Thoracic aorta (tissue), 2 donors: ENCODE measurements around the gene DNAJC13. TPM values are rescaled to one million over a fixed set of nuclear protein-coding genes. Genes with fewer than 3 reads are reported as not detected.

Experiments used
- ATAC-seq: fragments of 150-250 bp; one replicate; pipeline ENCODE4 v1.8.0; 2017; ENCODE audit warnings: low read depth; ENCODE audit not compliant: insufficient number of reproducible peaks, low FRiP score
- DNase-seq: peaks from one replicate; pipeline ENCODE4 v3.0.0-alpha.2; 2020; ENCODE audit warnings: low spot score
- H3K27ac ChIP-seq, 2 donors: fragments of 200-600 bp; sonication (generic); 1 replicate in 1 of 2; 2 replicates in 1 of 2; pipeline ENCODE4 v1.5.1; 2016; ENCODE audit warnings: mild to moderate bottlenecking in 2 of 2, moderate library complexity in 2 of 2
- H3K27me3 ChIP-seq: fragments of 200-600 bp; sonication (generic); replicated peaks from 2 replicates; pipeline ENCODE4 v1.6.0; 2016; ENCODE audit warnings: mild to moderate bottlenecking; ENCODE audit not compliant: insufficient read depth
- H3K36me3 ChIP-seq: fragments of 200-600 bp; sonication (generic); one replicate; pipeline ENCODE4 v1.5.1; 2016
- H3K4me1 ChIP-seq, 2 donors: fragments of 200-600 bp; sonication (generic); 1 replicate in 1 of 2; 2 replicates in 1 of 2; pipeline versions ENCODE4 v1.5.1 to v1.6.0; 2016; ENCODE audit warnings: low read depth in 2 of 2, mild to moderate bottlenecking in 1 of 2; ENCODE audit not compliant: control insufficient read depth in 1 of 2
- H3K4me3 ChIP-seq: fragments of 200-600 bp; sonication (generic); 2 replicates; pipeline ENCODE4 v1.5.1; 2016; ENCODE audit warnings: mild to moderate bottlenecking
- H3K9me3 ChIP-seq: fragments of 200-600 bp; sonication (generic); 2 replicates; pipeline ENCODE4 v1.5.1; 2016
- total RNA-seq, 2 donors: library from RNA; depleted of rRNA; stranded (reverse); fragments of >200 nt; gene quantifications; one replicate each; pipeline versions ENCODE4 v1.1.0 to v1.2.3, GENCODE V29; 2016
- TF ChIP-seq, protein P1 (sequence below): fragments of 200-600 bp; sonication (generic); IDR thresholded peaks from one replicate; pipeline ENCODE4 v1.5.1; 2019; ENCODE audit warnings: antibody characterized with exemption

The DNAJC13 gene
- total RNA-seq, 2 donors from 2014 or later: 47.4 to 49.5 TPM

DNA sequence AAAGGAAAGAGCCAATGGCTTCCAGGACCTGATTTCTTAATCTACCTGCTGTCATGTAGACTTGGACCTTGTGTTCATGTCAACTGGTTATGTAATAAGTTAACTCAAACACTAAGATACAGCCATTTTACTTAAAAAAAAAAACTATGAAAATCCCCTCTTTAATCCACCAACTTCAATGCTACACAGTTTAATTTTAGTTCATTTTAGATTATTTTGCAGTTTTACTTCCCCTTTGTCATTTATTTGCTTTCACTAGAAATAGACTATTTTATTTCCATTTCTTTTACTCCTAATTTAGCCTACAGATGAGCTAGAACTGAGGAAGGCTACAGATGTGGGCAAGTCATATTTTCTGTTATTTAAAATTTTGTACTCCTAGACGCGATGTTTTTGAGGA lies 10.7 kb upstream of the DNAJC13 start:
- Histone ChIP-seq H3K27me3 (no peaks in the 10 kb centered on the region), H3K36me3 (no peaks in the 10 kb centered on the region), H3K4me1 (no peaks in the 10 kb centered on the region), H3K4me3 (no peak overlapping the region), H3K27ac (no peak overlapping the region), H3K9me3 (no peaks in the 10 kb centered on the region)
- TF ChIP-seq, protein P1, sequence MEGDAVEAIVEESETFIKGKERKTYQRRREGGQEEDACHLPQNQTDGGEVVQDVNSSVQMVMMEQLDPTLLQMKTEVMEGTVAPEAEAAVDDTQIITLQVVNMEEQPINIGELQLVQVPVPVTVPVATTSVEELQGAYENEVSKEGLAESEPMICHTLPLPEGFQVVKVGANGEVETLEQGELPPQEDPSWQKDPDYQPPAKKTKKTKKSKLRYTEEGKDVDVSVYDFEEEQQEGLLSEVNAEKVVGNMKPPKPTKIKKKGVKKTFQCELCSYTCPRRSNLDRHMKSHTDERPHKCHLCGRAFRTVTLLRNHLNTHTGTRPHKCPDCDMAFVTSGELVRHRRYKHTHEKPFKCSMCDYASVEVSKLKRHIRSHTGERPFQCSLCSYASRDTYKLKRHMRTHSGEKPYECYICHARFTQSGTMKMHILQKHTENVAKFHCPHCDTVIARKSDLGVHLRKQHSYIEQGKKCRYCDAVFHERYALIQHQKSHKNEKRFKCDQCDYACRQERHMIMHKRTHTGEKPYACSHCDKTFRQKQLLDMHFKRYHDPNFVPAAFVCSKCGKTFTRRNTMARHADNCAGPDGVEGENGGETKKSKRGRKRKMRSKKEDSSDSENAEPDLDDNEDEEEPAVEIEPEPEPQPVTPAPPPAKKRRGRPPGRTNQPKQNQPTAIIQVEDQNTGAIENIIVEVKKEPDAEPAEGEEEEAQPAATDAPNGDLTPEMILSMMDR: no peak
- DNase-seq (no peak), ATAC-seq (no peak)

DNA sequence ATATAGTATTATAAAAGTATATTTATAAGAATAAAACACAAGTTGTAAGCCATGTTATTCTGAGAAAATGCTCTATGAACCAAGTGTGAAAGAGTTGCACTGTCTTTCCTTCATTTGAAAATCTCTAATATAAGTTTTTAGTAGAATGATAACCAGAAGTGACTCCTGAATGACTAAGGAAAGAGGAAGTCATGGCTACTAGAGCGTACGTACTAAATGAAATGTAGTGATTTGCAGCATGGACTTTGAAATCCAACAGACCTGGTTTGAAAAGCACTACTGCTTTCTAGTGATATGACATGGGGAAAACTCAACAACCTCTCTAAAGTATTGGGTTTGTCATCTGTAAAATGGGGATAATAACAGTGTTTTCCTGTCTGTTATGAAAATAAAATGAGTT lies 10.3 kb upstream of the DNAJC13 start:
- TF ChIP-seq, protein P1: no peak
- no peak overlapping the region for H3K27ac ChIP-seq
- no peak for ATAC-seq

DNA sequence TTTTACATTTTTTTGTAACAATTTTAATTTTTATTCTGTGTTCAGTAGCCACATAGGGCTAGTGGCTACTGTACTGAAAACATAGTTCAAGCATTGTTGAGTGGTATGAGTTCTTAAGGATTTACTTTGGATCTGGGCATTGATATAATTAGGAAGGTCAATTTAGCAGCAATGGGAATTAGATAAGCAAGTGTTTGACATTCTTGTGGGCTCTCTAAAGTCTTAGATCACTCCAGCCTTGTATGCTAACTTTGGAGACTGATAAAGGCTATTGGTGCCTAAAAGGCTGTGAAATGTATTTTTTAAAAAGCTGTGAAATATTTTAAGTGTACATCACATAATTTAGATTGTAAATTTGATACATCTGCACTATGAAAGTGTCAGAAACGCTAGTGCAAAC lies 2.5 kb upstream of the DNAJC13 start:
- Histone ChIP-seq H3K27me3 (no peaks in the 10 kb centered on the region), H3K9me3 (no peaks in the 10 kb centered on the region), H3K36me3 (no peaks in the 10 kb centered on the region), H3K27ac (no peak overlapping the region), H3K4me1 (peaks cover 12 to 16% of the 10 kb centered on the region in 2 donors), H3K4me3 (no peak overlapping the region)
- DNase-seq: no peak
- TF ChIP-seq, protein P1: no peak
- ATAC-seq: no peak

More for the DNA sequence above, 10.3 kb upstream of the DNAJC13 start:
- no peaks in the 10 kb centered on the region for H3K27me3 ChIP-seq
- no peaks in the 10 kb centered on the region for H3K36me3 ChIP-seq
- no peaks in the 10 kb centered on the region for H3K4me1 ChIP-seq
- H3K9me3 ChIP-seq: no peaks in the 10 kb centered on the region
- DNase-seq: no peak
- H3K4me3 ChIP-seq: no peak overlapping the region

DNA sequence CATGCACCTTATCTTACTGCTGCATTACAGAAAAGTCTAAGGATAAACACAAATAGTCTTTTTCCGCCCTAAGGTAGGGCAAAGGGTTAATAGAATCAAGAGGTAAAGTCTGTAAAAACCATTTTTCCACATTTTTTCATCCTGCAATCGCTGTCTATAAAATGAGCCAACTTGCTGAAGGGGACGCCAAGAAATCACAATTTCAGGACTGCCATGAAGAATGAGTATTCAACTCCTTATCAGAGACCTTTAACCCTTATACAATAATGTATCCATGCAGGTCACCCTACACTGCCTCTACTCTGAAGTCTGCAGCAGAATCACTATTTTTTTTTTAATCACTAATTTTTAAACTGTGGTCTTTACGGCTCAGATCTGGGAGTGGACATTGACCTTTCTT lies 1.1 kb upstream of the DNAJC13 start:
- Histone ChIP-seq H3K36me3 (no peaks in the 10 kb centered on the region), H3K27ac (peak overlapping the region in 1 of 2 donors; percentile 81), H3K4me1 (peaks cover 20 to 29% of the 10 kb centered on the region in 2 donors), H3K9me3 (no peaks in the 10 kb centered on the region), H3K27me3 (no peaks in the 10 kb centered on the region), H3K4me3 (no peak overlapping the region)
- DNase-seq: no peak
- TF ChIP-seq, protein P1: no peak
- no peak for ATAC-seq

DNA sequence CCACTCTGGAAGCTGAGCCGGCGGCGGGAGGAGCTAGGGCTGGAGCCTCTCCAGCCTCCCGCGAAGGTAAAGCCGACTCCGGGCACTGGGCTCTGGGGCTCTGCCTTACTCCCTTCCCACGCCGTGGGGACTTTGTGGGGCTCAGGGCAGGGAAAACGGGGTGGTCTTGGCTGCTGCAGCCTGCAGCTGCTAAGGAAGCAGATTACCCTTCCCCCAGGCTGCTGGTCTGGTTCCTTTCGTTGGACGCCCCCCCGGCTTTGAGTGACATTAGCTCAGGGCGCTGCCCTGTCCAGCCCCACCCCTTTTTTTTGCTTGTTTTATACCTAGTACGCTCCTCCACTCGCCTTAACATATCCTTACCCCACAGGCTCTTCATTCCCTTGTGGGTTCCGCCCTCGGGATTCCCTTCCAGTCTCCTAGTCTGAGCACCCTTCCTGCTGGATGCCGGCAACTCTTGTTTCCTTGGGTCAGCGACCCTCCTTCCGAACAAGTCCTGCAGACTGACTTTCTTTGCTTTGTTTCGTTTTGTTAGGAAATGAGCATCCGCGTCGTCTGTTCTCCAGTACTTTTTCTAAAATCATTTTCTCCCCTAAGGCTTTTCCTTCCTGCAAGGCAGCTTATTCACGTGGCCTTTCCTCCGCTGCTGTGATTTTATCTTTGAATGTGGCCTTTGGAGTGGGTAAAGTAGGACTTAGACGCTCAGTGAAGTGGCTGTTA lies 551 bp downstream of the DNAJC13 start:
- DNase-seq: peak; percentile 13
- peak overlapping the region; percentile 100 for H3K4me3 ChIP-seq
- peak; percentile 31 for ATAC-seq
- H3K9me3 ChIP-seq: no peaks in the 10 kb centered on the region
- peaks cover 35 to 46% of the 10 kb centered on the region in 2 donors for H3K4me1 ChIP-seq
- H3K36me3 ChIP-seq: no peaks in the 10 kb centered on the region
- TF ChIP-seq, protein P1: no peak
- no peaks in the 10 kb centered on the region for H3K27me3 ChIP-seq
- peak overlapping the region; percentile 81 to 83 for H3K27ac ChIP-seq
